Measurements from ENCODE around the gene DVL3. TPM values are rescaled to one million over a fixed set of nuclear protein-coding genes. Genes with fewer than 3 reads are reported as not detected.
A peak's percentile ranks its signal among the peaks of the same experiment; 100 is the strongest.

Gene DVL3
- total RNA-seq, 2 donors from 2014 or later, result 43.5 to 66.1 TPM

DNA sequence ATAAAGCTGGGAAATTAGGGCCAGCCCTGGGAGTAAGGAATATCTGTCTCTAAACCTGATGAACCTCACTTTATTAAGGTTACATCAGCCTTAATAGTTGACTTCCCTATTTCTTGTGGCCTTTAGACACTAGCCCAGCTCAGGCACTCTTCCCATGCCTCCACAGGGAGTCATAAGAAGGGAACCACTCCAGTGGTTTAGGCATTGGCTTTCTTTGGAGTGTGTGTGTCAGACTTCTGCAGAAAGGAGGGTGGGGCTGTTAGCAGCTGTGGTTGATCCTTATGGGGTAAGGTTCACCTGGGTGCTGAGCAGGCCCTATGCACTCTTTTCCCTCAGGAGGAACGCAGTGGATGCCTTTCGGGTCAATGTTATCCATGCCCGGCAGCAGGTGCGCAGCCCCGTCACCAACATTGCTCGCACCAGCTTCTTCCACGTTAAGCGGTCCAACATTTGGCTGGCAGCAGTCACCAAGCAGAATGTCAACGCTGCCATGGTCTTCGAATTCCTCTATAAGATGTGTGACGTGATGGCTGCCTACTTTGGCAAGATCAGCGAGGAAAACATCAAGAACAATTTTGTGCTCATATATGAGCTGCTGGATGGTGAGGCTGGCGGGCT lies 23.5 kb downstream of the DVL3 start:
- H3K27me3 ChIP-seq, result no peaks in the 10 kb centered on the region
- H3K4me3 ChIP-seq, result no peak overlapping the region
- H3K4me1 ChIP-seq, result peaks cover 0 to 40% of the 10 kb centered on the region in 2 donors
- no peaks in the 10 kb centered on the region for H3K9me3 ChIP-seq
- H3K27ac ChIP-seq, result no peak overlapping the region
- DNase-seq (ENCODE audit: low spot score), result no peak
- peaks cover 68% of the 10 kb centered on the region for H3K36me3 ChIP-seq
- TF ChIP-seq, protein P1, sequence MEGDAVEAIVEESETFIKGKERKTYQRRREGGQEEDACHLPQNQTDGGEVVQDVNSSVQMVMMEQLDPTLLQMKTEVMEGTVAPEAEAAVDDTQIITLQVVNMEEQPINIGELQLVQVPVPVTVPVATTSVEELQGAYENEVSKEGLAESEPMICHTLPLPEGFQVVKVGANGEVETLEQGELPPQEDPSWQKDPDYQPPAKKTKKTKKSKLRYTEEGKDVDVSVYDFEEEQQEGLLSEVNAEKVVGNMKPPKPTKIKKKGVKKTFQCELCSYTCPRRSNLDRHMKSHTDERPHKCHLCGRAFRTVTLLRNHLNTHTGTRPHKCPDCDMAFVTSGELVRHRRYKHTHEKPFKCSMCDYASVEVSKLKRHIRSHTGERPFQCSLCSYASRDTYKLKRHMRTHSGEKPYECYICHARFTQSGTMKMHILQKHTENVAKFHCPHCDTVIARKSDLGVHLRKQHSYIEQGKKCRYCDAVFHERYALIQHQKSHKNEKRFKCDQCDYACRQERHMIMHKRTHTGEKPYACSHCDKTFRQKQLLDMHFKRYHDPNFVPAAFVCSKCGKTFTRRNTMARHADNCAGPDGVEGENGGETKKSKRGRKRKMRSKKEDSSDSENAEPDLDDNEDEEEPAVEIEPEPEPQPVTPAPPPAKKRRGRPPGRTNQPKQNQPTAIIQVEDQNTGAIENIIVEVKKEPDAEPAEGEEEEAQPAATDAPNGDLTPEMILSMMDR (IDR thresholded peaks at IDR 0.05), result no peak

DNA sequence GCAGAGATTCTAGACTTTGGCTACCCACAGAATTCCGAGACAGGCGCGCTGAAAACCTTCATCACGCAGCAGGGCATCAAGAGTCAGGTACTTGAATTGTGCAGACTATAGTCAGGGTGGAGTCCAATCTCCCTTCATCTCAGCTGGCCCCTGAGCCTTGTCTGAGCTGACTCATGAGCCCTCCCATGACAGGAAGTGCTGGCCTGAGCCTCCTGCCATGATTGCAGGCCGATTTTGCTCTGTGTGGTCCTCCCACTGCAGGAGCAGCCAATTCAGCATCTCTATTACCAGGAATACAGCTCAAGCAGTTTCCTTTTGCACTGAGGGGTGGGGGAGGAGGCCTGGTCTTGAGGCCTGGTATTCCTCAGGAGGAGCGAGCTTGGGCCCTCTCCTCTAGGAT lies 25.0 kb downstream of the DVL3 start:
- peaks cover 73% of the 10 kb centered on the region for H3K36me3 ChIP-seq
- DNase-seq (ENCODE audit: low spot score), result no peak
- peaks cover 0 to 36% of the 10 kb centered on the region in 2 donors for H3K4me1 ChIP-seq

DNA sequence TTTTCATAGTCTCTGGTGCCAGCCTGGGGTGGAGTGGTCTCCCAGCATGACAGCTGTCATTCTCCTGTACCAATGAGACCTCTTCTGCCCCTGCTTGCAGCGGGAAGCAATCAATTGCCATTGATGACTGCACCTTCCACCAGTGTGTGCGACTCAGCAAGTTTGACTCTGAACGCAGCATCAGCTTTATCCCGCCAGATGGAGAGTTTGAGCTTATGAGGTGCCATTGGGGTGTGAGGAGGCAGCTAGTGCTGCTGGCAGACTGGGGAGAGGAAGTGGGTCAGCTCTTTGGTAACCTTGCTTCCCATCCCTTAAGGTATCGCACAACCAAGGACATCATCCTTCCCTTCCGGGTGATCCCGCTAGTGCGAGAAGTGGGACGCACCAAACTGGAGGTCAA lies 26.4 kb downstream of the DVL3 start:
- Histone ChIP-seq H3K27ac (no peak overlapping the region), H3K4me3 (no peak overlapping the region), H3K27me3 (no peaks in the 10 kb centered on the region), H3K4me1 (peaks cover 0 to 30% of the 10 kb centered on the region in 2 donors), H3K9me3 (no peaks in the 10 kb centered on the region), H3K36me3 (peaks cover 73% of the 10 kb centered on the region)
- no peak for DNase-seq (ENCODE audit: low spot score)
- TF ChIP-seq, protein P1 (IDR thresholded peaks at IDR 0.05), result no peak

More for the DNA sequence above, 25.0 kb downstream of the DVL3 start:
- Histone ChIP-seq H3K27ac (no peak overlapping the region), H3K27me3 (no peaks in the 10 kb centered on the region), H3K4me3 (no peak overlapping the region), H3K9me3 (no peaks in the 10 kb centered on the region)
- TF ChIP-seq, protein P1 (IDR thresholded peaks at IDR 0.05), result no peak

DNA sequence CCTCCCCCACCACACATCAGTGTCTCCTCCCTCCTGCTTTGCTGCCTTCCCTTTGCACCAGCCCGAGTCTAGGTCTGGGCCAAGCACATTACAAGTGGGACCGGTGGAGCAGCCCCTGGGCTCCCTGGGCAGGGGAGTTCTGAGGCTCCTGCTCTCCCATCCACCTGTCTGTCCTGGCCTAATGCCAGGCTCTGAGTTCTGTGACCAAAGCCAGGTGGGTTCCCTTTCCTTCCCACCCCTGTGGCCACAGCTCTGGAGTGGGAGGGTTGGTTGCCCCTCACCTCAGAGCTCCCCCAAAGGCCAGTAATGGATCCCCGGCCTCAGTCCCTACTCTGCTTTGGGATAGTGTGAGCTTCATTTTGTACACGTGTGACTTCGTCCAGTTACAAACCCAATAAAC lies 28.5 kb downstream of the DVL3 start:
- TF ChIP-seq, protein P1 (IDR thresholded peaks at IDR 0.05), result no peak
- DNase-seq (ENCODE audit: low spot score), result no peak
- Histone ChIP-seq H3K27me3 (no peaks in the 10 kb centered on the region), H3K27ac (no peak overlapping the region), H3K4me3 (no peak overlapping the region), H3K36me3 (peaks cover 67% of the 10 kb centered on the region), H3K4me1 (peaks cover 0 to 30% of the 10 kb centered on the region in 2 donors), H3K9me3 (no peaks in the 10 kb centered on the region)

DNA sequence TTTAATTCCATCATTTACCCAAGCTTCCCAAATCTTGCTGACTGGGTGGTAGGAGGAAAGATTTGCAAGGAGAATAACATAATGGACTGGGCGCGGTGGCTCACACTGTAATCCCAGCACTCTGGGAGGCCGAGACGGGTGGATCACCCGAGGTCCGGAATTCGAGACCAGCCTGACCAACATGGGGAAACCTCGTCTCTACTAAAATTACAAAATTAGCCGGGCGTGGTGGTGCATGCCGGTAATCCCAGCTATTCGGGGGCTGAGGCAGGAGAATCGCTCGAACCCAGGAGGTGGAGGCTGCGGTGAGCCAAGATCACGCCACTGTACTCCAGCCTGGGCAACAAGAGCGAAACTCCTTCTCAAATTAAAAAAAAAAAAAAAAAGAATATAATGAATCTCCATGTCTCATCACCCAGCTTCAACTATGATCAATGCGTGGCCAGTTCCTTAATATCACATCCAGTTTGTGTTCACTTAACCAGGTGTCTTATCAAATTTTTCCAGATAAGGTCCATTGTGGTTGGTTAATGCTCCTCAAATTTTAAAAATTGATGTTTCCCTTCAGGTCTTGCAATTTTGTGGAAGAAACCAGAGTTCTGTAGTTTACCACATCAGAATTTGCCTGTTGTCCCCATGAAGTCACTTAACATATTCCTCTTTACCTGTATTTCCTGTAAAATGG lies 29.5 kb downstream of the DVL3 start:
- TF ChIP-seq, protein P1 (IDR thresholded peaks at IDR 0.05), result no peak
- Histone ChIP-seq H3K4me1 (peaks cover 0 to 32% of the 10 kb centered on the region in 2 donors), H3K4me3 (no peak overlapping the region), H3K27ac (peak overlapping the region; percentile 84 to 92), H3K36me3 (peaks cover 67% of the 10 kb centered on the region), H3K27me3 (no peaks in the 10 kb centered on the region), H3K9me3 (no peaks in the 10 kb centered on the region)
- DNase-seq (ENCODE audit: low spot score), result no peak

All from right atrium auricular region (tissue), 2 donors.